K562 (cell line): ENCODE measurements around the gene IDH2. TPM values are rescaled to one million over a fixed set of nuclear protein-coding genes. Genes with fewer than 3 reads are reported as not detected.

Experiments used
- ATAC-seq: fragments of 200-7000 bp; cut with Tn5 transposase; 3 replicates; pipeline ENCODE4 v1.9.1; 2020; ENCODE audit warnings: moderate library complexity
- BruUV-seq: library from RNA; stranded (reverse); fragments of 400-500 nt; replicated peaks from 2 replicates; lab custom pipeline; 2021; lab: Mats Ljungman, UMichigan
- CTCF ChIA-PET: fragments of 300-600 bp; formaldehyde crosslinking; extraction: SDS; loops from one replicate; lab custom pipeline; 2021; ENCODE audit warnings: low intra/inter-chr PET ratio; lab: Yijun Ruan, JAX
- POLR2A ChIA-PET: fragments of 300-600, 350-650 bp; sonication (Branson Sonifier 250); formaldehyde crosslinking; extraction: SDS; loops from one replicate; lab custom pipeline; 2021; ENCODE audit warnings: antibody characterized with exemption, inconsistent platforms; lab: Yijun Ruan, JAX
- DNase-seq, 4 experiments: peaks; one replicate each; pipeline versions ENCODE4 v3.0.0 to v3.0.0-alpha.2; 2011 to 2018; ENCODE audit warnings: low spot score in 3 of 4, mixed read lengths in 3 of 4; ENCODE audit errors: extremely low read depth in 1 of 4
- FAIRE-seq: peaks from 2 replicates; lab custom pipeline; 2011; peaks lifted over from hg19 to GRCh38; lab: Jason Lieb, UNC
- H2AFZ ChIP-seq: 2 replicates; pipeline ENCODE4 v1.6.0; 2011; ENCODE audit warnings: low read depth, low read length, control low read depth, inconsistent platforms
- H3K27ac ChIP-seq: fragments of 200-600 bp; 3 replicates; pipeline ENCODE4 v1.8.0; 2011; ENCODE audit warnings: low read depth, mild to moderate bottlenecking, control low read depth, inconsistent platforms, low read length, moderate library complexity, mixed read lengths; ENCODE audit errors: extremely low read depth
- H3K27me3 ChIP-seq, 2 experiments: fragments of 300-600 bp in 1 of 2; 2 replicates in 1 of 2; 3 replicates in 1 of 2; pipeline versions ENCODE4 v1.6.0 to v1.8.0; 2011; ENCODE audit warnings: inconsistent platforms in 2 of 2, low read length in 2 of 2, mild to moderate bottlenecking in 1 of 2, mixed read lengths in 1 of 2, moderate library complexity in 1 of 2; ENCODE audit not compliant: control insufficient read depth in 2 of 2, insufficient read depth in 2 of 2
- H3K36me3 ChIP-seq: fragments of 300-600 bp; 3 replicates; pipeline ENCODE4 v1.8.0; 2011; ENCODE audit warnings: mild to moderate bottlenecking, low read length, inconsistent platforms; ENCODE audit not compliant: control insufficient read depth, insufficient read depth
- H3K4me1 ChIP-seq, 2 experiments: fragments of 200-600 bp in 1 of 2; replicated peaks in 1 of 2; 2 replicates in 1 of 2; 3 replicates in 1 of 2; pipeline versions ENCODE4 v1.5.1 to v1.8.0; 2011; ENCODE audit warnings: inconsistent platforms in 2 of 2, low read length in 2 of 2, mild to moderate bottlenecking in 1 of 2, mixed read lengths in 1 of 2, moderate library complexity in 1 of 2; ENCODE audit not compliant: control insufficient read depth in 2 of 2, insufficient read depth in 2 of 2
- H3K4me2 ChIP-seq: 2 replicates; pipeline ENCODE4 v1.6.1; 2011; ENCODE audit warnings: low read length, control low read depth, inconsistent platforms, mixed read lengths; ENCODE audit not compliant: insufficient read depth
- H3K4me3 ChIP-seq: fragments of 200-600 bp; sonication (generic), shearing (Covaris generic); 2 replicates; pipeline ENCODE4 v1.5.1; 2016; ENCODE audit warnings: control low read depth, inconsistent platforms
- H3K79me2 ChIP-seq: fragments of 200-600 bp; 3 replicates; pipeline ENCODE4 v1.8.0; 2011; ENCODE audit warnings: low read length, inconsistent platforms; ENCODE audit not compliant: control insufficient read depth, insufficient read depth
- H3K9ac ChIP-seq, 2 experiments: 2 replicates each; pipeline versions ENCODE4 v1.6.0 to v1.6.1; 2011; ENCODE audit warnings: low read depth in 2 of 2, low read length in 2 of 2, control low read depth in 1 of 2, inconsistent platforms in 1 of 2, mild to moderate bottlenecking in 1 of 2, mixed read lengths in 1 of 2; ENCODE audit not compliant: insufficient read depth in 1 of 2
- H3K9me1 ChIP-seq: one replicate; pipeline ENCODE4 v1.6.0; 2011; ENCODE audit warnings: inconsistent platforms, mild to moderate bottlenecking, low read length, moderate library complexity; ENCODE audit not compliant: control insufficient read depth, insufficient read depth
- H3K9me3 ChIP-seq: replicated peaks from 2 replicates; pipeline ENCODE4 v1.5.1; 2011; ENCODE audit warnings: low read depth, low read length, inconsistent platforms; ENCODE audit not compliant: control insufficient read depth, insufficient read depth
- H4K20me1 ChIP-seq: replicated peaks from 2 replicates; pipeline ENCODE4 v1.6.1; 2011; ENCODE audit warnings: low read length, inconsistent platforms, mixed read lengths; ENCODE audit not compliant: control insufficient read depth, insufficient read depth
- CGGBP1 ChIP-seq: fragments of 250-450 bp; sonication (Bioruptor Pico); IDR thresholded peaks from 2 replicates; pipeline ENCODE4 v1.9.0; 2021; ENCODE audit warnings: mild to moderate bottlenecking
- CREB5 ChIP-seq: fragments of 250-450 bp; sonication (Bioruptor Pico); IDR thresholded peaks from 2 replicates; pipeline ENCODE4 v1.5.0; 2020; ENCODE audit warnings: mild to moderate bottlenecking
- ESRRA ChIP-seq: fragments of 450-650 bp; IDR thresholded peaks from 2 replicates; pipeline ENCODE4 v1.6.1; 2014; ENCODE audit warnings: low read depth, mild to moderate bottlenecking, moderate library complexity, borderline replicate concordance
- KDM1A ChIP-seq, 2 experiments: fragments of 450-650 bp; IDR thresholded peaks; 2 replicates each; pipeline ENCODE4 v1.6.1; 2016; ENCODE audit warnings: mild to moderate bottlenecking in 2 of 2
- MAX ChIP-seq: sonication (generic); formaldehyde crosslinking; IDR thresholded peaks from 2 replicates; pipeline ENCODE4 v1.9.0; 2022; ENCODE audit warnings: mild to moderate bottlenecking, missing genetic modification reagents
- RBM25 ChIP-seq: fragments of 200-400 bp; formaldehyde crosslinking; IDR thresholded peaks from 2 replicates; pipeline ENCODE4 v1.6.1; 2018; ENCODE audit warnings: low read length, low read depth, moderate library complexity; ENCODE audit not compliant: severe bottlenecking
- WGBS: fragments of 100-300 bp; shearing (Covaris generic); methylation state at CpG from one replicate; pipeline ENCODE4 v1.1.6; 2016; ENCODE audit warnings: low coverage, mixed read lengths; ENCODE audit not compliant: insufficient coverage; ENCODE audit errors: missing lambda C conversion rate; 5-methylcytosine and 5-hydroxymethylcytosine counted together
- in situ Hi-C: fragments of 300-500 bp; cut with MboI; formaldehyde crosslinking; loops from 4 replicates; pipeline ENCODE4 v1.15.0; 2018; ENCODE audit warnings: inconsistent platforms, mixed read lengths
- intact Hi-C: fragments of 100-400 bp; cut with micrococcal nuclease; formaldehyde crosslinking; loops from 2 replicates; pipeline ENCODE4 v1.14.2; 2022
- polyA plus RNA-seq, 8 experiments: library from polyadenylated mRNA; depleted of rRNA in 4 of 8; stranded (reverse) in 5 of 8; unstranded in 3 of 8; fragments of >200 nt; fragmentation: Nextera tagmentation in 2 of 8; fragmentation: Illumina TruSeq in 1 of 8; extraction: Ambion mirVana in 2 of 8; extraction: Trizol in 1 of 8; gene quantifications; 2 replicates each; pipeline versions ENCODE4 v1.2.1 to v1.2.3, GENCODE V29; 2011 to 2014; ENCODE audit warnings: inconsistent platforms in 1 of 8, missing spikeins in 1 of 8
- total RNA-seq, 7 experiments: library from RNA; depleted of rRNA in 6 of 7; stranded (reverse); fragments of >200 nt in 6 of 7; fragmentation: Illumina TruSeq in 2 of 7; extraction: Trizol in 2 of 7; gene quantifications; 2 replicates each; pipeline versions ENCODE4 v1.2.1 to v1.2.3, GENCODE V29; 2011 to 2021; ENCODE audit warnings: low replicate concordance in 1 of 7

IDH2 gene
- total and polyA plus RNA-seq, 9 of the 15 experiments (the other 6 are each of a cell fraction or from before 2014, with no cell fraction given): 0.70 to 99.9 (median 59.2) TPM

GRCh38 chr15:90078965-90079364 is 23.3 kb downstream of the IDH2 start:
- Histone ChIP-seq H3K4me2 (no peak overlapping the region), H3K79me2 (no peaks in the 10 kb centered on the region), H3K27me3 (no peaks in the 10 kb centered on the region), H3K4me3 (no peak overlapping the region), H3K4me1 (peaks cover 0 to 24% of the 10 kb centered on the region in 2 experiments; a peak in 1 of 5 replicates), H3K9me1 (no peaks in the 10 kb centered on the region), H4K20me1 (no peaks in the 10 kb centered on the region), H2AFZ (no peak overlapping the region), H3K9ac (peak overlapping the region in 1 of 2 experiments; percentile 26; a peak in 1 of 4 replicates), H3K36me3 (peaks cover 8% of the 10 kb centered on the region; the same call in 2 of the 3 replicates), H3K9me3 (no peaks in the 10 kb centered on the region), H3K27ac (no peak overlapping the region)
- in situ Hi-C loops (loop anchor here (10.0 kb wide), 1 partner anchor 344 kb away; no protein-coding TSS in a partner anchor), intact Hi-C loops (no loop called here)
- TF ChIP-seq KDM1A (IDR thresholded peaks at IDR 0.05) (peak; percentile 12 to 52; a peak in 1 of 4 replicates), ESRRA (peak; percentile 92), RBM25 (peak; percentile 54), CREB5 (CRISPR knock-in tag) (no peak), MAX (CRISPR knock-in tag) (peak; percentile 36; the same call in 1 of the 2 replicates), CGGBP1 (no peak)
- ChIA-PET CTCF (no interaction called here), POLR2A (interaction anchor here (0.5 to 1.2 kb wide), 5 partner anchors 11 to 179 kb away, joined by 3 to 4 read pairs (median 3); no protein-coding TSS in a partner anchor)
- BruUV-seq: no TSS peak
- ATAC-seq (no peak), FAIRE-seq (no peak), DNase-seq (no peak)
- 67% methylated on average over 7 of the region's 7 CpGs for WGBS
